HG03521 (cell line): ENCODE data around the gene PGBD5.

ENCODE experiments used
- ATAC-seq: cut with Tn5 transposase; IDR thresholded peaks from one replicate; pipeline ENCODE4 v1.9.1; 2021; ENCODE audit warnings: mild to moderate bottlenecking, moderate library complexity; ENCODE audit not compliant: unreplicated experiment

Gene PGBD5

GRCh38 chr1:230267338-230268065 is 158.6 kb downstream of the PGBD5 start:
- ATAC-seq = no peak

- ATAC-seq = no peak
Measured at GRCh38 chr1:230266456-230266855, 159.7 kb downstream of the PGBD5 start.

GRCh38 chr1:230265200-230266115 is 160.7 kb downstream of the PGBD5 start:
- no peak for ATAC-seq
